OCI-M2 (cell line): Measurements from ENCODE around the gene GGT5.

ENCODE experiments used
- DNase-seq: peaks from one replicate; lab custom pipeline; 2025; ENCODE audit not compliant: unreplicated experiment; lab: John Stamatoyannopoulos, UW

Gene GGT5

DNA sequence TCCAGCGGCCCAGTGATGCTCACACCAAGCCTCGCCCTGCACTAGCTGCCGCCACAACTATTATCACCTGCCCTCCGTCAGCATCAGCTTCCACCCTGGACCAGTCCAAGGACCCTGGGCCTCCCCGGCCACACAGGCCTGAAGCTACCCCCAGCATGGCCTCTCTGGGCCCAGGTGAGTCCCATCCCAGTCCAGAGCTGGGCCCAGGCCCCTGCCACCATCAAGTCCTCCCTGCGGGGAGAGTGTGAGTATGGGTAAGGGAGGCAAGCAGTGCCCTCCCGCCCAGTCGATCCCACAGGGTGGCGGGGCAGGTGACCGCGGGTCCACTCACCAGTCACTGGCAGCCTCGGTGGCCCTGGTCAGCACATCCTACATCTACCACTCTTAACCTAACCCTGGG, 73.1 kb downstream of the GGT5 start:
- no peak for DNase-seq

DNA sequence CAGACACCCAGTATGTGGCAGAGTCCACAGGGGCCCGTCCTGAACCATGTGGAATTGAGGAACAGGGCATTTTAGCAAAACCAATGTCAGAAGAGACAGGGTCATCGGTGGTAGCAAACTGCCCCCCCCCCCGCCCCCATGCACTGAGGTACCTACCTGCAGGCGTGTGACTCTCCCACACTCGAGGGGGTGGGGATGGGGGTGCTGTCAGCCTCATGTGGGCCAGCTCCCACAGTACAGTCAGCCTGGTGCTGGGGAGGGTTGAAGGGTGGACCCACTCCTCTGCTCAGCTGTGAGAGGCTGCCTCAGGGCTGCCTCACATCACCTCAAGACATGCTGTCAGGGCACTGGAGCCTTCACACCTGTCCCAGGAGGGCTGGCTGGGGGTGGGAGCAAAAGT, 74.2 kb downstream of the GGT5 start:
- no peak for DNase-seq

DNA sequence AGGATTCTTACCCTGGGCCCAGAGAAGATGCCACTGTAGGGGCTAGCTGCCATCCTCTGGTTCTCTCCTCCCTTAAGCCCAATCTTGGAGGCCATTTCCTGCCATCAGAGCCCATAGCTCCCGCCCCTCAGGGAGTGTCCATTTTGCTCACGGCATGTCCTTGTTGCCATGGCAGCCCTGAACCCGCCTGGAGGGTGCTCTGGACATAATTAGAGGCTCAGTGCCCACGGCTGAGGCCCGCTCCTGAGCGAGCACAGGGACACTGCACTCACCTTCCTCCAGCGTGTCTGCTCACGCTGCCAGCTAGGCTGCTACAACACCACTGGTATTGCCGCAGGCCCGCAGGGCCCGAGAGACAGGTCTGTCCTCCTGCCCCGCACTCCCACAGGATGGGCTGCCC, 74.7 kb downstream of the GGT5 start:
- no peak for DNase-seq
